Measurements from ENCODE around the gene ELMOD1.

ELMOD1 gene

GRCh38 chr11:107646783-107647182 is 55.8 kb downstream of the ELMOD1 start:
- DNase-seq (ENCODE audit: low read depth) = no peak

- no peak for DNase-seq (ENCODE audit: low read depth)
Measured at GRCh38 chr11:107648242-107648641, 57.3 kb downstream of the ELMOD1 start.

- peak; percentile 37 for DNase-seq (ENCODE audit: low read depth)
Measured at GRCh38 chr11:107651672-107652071, 60.7 kb downstream of the ELMOD1 start.

- no peak for DNase-seq (ENCODE audit: low read depth)
Measured at GRCh38 chr11:107653076-107653475, 62.1 kb downstream of the ELMOD1 start.

GRCh38 chr11:107655602-107656001 is 64.7 kb downstream of the ELMOD1 start:
- no peak for DNase-seq (ENCODE audit: low read depth)

GRCh38 chr11:107659310-107659709 is 68.4 kb downstream of the ELMOD1 start:
- DNase-seq (ENCODE audit: low read depth) = no peak

- no peak for DNase-seq (ENCODE audit: low read depth)
Measured at GRCh38 chr11:107660066-107660465, 69.1 kb downstream of the ELMOD1 start.

GRCh38 chr11:107661656-107662055 is 70.7 kb downstream of the ELMOD1 start:
- no peak for DNase-seq (ENCODE audit: low read depth)

GRCh38 chr11:107665018-107665417 is 74.1 kb downstream of the ELMOD1 start:
- no peak for DNase-seq (ENCODE audit: low read depth)

GRCh38 chr11:107666911-107667613 is 76.1 kb downstream of the ELMOD1 start:
- DNase-seq (ENCODE audit: low read depth) = no peak

GRCh38 chr11:107669191-107669740 is 78.3 kb downstream of the ELMOD1 start:
- DNase-seq (ENCODE audit: low read depth) = no peak

GRCh38 chr11:107669893-107670601 is 79.1 kb downstream of the ELMOD1 start:
- DNase-seq (ENCODE audit: low read depth) = no peak

- no peak for DNase-seq (ENCODE audit: low read depth)
Measured at GRCh38 chr11:107675902-107676301, 85.0 kb downstream of the ELMOD1 start.

GRCh38 chr11:107676336-107677057 is 85.5 kb downstream of the ELMOD1 start:
- no peak for DNase-seq (ENCODE audit: low read depth)

- DNase-seq (ENCODE audit: low read depth) = no peak
Measured at GRCh38 chr11:107677924-107678631, 87.1 kb downstream of the ELMOD1 start.

- no peak for DNase-seq (ENCODE audit: low read depth)
Measured at GRCh38 chr11:107678632-107678971, 87.7 kb downstream of the ELMOD1 start.

GRCh38 chr11:107679255-107680024 is 88.5 kb downstream of the ELMOD1 start:
- DNase-seq (ENCODE audit: low read depth) = no peak

GRCh38 chr11:107682171-107682570 is 91.2 kb downstream of the ELMOD1 start:
- DNase-seq (ENCODE audit: low read depth) = no peak

- DNase-seq (ENCODE audit: low read depth) = no peak
Measured at GRCh38 chr11:107682572-107682971, 91.6 kb downstream of the ELMOD1 start.

- DNase-seq (ENCODE audit: low read depth) = no peak
Measured at GRCh38 chr11:107683061-107683460, 92.1 kb downstream of the ELMOD1 start.

GRCh38 chr11:107683807-107684206 is 92.9 kb downstream of the ELMOD1 start:
- DNase-seq (ENCODE audit: low read depth) = peak; percentile 58
